Stimulated activated CD8-positive, alpha-beta memory T cell treated with anti-CD3 and anti-CD28 coated beads, Interleukin-4, amount 100 ng/mL, for 24 hours (primary cell): Measurements from ENCODE around the gene ISCU.

Source experiments
- DNase-seq: peaks from one replicate; pipeline ENCODE4 v3.0.0-alpha.2; 2020; ENCODE audit warnings: low read depth

The ISCU gene

GRCh38 chr12:108562348-108563135 is at the start of gene ISCU:
Gene ISCU, plus strand, starts transcription at chr12:108562596. Its CDS starts 27 bp downstream, at chr12:108562623.
- peak; percentile 99 for DNase-seq

GRCh38 chr12:108514468-108514972 is 47.9 kb upstream of the ISCU start:
- no peak for DNase-seq

GRCh38 chr12:108514973-108515814 is 47.2 kb upstream of the ISCU start, which contains the start of gene FICD:
Gene FICD, plus strand, starts transcription at chr12:108515277. Its CDS starts 1,696 bp downstream, at chr12:108516973.
- DNase-seq: peak; percentile 100

DNA sequence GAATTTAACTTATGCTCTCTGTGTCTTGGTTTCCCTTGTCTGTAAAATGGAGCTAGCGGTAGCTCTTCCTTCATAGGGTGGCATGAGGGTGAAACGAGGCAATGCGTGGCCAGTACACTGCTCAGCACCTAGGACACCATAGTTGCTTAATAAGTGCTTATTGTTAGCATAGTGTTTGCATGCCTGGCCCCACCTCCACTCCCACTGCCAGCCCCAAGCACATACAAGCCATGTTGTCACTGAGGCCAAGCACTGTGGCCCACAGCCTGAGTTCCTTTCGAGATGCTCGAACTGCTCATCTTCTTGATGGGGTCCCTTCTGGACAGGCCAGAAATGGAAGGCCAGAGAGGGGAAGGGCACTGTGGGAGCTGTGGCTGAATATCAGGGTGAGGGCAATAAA is 46.5 kb upstream of the ISCU start:
- no peak for DNase-seq

GRCh38 chr12:108516511-108517275 is 45.7 kb upstream of the ISCU start:
- DNase-seq: no peak

- DNase-seq: no peak
Observed at GRCh38 chr12:108517288-108518100, 44.9 kb upstream of the ISCU start.

DNA sequence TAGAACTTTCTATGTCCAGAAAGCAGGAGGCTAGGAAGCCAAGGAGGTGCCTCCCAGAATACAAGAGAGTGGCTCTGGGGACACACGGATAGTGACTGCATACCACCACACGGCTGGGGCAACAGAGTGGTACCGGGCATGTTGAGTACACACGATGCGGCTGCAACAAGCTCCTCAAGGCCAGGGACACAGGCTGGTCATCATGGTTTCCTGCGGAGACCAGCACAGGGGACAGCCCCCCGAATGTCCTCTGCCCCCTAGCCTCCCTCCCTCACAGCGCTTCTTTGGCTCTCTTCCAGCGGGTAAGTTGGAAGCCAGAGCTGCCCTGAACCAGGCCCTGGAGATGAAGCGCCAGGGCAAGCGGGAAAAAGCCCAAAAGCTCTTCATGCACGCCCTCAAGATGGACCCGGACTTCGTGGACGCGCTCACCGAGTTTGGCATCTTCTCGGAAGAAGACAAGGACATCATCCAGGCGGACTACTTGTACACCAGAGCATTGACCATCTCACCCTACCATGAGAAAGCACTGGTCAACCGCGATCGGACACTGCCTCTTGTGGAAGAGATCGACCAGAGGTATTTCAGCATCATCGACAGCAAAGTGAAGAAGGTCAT is 44.2 kb upstream of the ISCU start:
- no peak for DNase-seq

DNA sequence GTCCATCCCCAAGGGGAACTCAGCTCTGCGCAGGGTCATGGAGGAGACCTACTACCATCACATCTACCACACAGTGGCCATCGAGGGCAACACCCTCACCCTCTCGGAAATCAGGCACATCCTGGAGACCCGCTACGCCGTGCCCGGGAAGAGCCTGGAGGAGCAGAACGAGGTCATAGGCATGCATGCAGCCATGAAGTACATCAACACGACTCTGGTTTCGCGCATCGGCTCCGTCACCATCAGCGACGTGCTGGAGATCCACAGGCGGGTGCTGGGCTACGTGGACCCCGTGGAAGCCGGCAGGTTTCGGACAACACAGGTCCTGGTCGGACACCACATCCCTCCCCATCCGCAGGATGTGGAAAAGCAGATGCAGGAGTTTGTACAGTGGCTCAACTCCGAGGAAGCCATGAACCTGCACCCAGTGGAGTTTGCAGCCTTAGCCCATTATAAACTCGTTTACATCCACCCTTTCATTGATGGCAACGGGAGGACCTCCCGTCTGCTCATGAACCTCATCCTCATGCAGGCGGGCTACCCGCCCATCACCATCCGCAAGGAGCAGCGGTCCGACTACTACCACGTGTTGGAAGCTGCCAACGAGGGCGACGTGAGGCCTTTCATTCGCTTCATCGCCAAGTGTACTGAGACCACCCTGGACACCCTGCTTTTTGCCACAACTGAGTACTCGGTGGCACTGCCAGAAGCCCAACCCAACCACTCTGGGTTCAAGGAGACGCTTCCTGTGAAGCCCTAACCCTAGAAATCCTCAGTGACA is 43.5 kb upstream of the ISCU start:
- DNase-seq: no peak

- no peak for DNase-seq
Observed at GRCh38 chr12:108519558-108519957, 42.8 kb upstream of the ISCU start.

DNA sequence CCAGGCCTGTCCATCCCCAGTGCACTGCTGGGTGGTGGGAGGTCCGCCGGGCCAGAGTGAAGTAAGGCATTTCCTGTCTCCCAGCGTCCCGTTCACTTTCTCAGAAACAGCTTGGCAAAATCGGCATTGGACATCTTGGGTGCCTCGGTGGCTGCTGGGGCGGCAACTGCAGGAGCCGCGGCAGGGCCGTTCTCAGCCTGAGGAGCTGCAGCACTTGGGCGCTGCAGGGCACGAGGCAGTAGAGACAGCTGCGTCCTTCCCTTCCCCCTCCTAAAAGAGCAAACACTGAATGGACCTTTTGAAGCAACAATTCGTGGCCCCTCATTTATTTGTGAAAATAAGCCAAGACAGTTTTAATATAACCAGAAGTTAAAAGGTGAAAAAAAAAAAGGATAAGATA is 39.0 kb upstream of the ISCU start:
- DNase-seq: no peak

GRCh38 chr12:108525681-108526080 is 36.7 kb upstream of the ISCU start:
- DNase-seq: no peak

- no peak for DNase-seq
Observed at GRCh38 chr12:108526482-108527165, 35.8 kb upstream of the ISCU start.

DNA sequence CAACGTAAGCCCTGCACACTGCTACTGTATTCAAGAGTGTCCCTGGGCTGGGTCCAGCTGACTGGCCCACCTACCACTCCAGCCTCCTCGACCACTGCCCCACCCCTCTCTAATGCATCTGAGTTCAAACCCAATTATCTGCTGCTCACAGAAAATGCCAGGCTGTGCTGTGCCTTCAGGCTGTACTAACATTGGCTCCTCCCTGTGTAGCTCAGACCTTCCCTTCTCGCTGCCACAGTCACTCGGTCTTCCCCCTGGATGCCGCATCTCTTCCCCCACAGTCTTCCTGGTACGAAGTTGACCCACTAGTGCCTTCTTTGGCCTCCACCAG is 35.3 kb upstream of the ISCU start:
- DNase-seq: no peak

- no peak for DNase-seq
Observed at GRCh38 chr12:108530161-108530560, 32.2 kb upstream of the ISCU start.

DNA sequence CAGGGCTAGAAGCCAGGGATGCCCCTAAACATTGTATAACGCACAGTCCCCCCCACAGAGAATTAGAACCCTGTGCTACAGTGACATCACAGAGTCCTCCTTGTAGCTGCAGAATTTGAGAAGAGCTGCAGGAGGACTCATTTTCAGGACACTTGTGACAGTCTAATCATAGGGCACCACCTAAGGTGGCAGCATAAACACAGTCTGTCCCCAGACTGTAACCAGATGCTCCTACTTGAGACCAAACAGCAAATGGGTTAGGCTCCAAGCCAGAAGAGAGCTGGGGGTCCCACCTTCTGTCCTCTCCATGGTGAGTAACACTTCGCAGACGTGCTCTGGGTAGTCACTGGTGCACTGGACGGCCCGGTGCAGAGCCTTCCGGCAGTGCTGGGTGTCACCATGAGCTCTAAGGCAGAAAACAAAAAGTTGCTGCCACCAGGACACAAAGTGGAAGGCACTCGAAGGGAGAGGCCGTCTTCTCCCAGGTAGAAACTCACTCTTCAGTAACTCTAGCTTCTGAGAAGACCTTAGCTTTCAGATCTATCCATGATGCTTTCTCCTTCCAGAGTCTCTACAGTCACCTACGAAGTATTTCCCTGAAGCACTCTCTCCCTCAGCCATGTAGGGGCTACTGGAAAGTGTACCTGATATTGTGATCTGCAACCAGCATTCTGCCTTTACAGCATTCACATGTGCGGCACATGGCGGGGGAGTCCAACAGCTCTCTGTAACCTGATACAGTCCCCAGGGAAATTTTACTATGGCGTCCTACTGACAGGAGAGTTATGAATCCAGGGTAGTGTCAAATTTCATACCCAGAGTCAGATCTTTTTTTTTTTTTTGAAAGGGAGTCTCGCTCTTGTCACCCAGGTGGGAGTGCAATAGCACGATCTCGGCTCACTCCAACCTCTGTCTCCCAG is 30.2 kb upstream of the ISCU start:
- no peak for DNase-seq

- DNase-seq: no peak
Observed at GRCh38 chr12:108538146-108538545, 24.2 kb upstream of the ISCU start.

DNA sequence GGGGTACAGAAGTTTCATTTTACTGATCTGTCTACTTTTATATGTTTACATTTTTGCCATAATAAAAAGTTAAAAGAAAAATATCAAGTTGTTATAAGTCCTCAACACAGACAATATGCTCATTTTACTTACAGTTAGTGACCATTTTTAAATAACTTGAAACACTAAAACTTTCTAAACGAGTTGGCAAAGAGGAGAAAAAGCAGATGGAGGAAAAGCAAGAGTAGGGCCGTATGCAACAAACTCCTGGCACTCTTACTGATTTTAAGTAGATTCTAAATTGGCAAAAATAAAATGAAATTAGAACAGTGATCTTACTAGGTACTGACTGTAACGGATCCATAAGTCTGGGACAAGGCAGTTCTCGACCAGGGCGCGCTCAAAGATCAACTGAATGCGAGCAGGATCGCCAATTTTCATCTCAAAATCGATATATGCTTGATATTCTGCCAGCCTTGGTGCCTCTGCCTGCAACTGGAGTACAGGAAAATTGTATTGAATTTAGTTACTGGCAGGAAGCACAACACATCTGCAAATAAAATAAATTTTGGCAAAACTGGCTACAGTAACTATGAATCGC is 23.7 kb upstream of the ISCU start:
- no peak for DNase-seq

GRCh38 chr12:108542320-108542719 is 20.1 kb upstream of the ISCU start:
- DNase-seq: no peak
